WTC11 (cell line): ENCODE data around the gene IRF4. TPM values are rescaled to one million over a fixed set of nuclear protein-coding genes. Genes with fewer than 3 reads are reported as not detected.

ENCODE experiments used
- ATAC-seq: fragments of 200-7000 bp; cut with Tn5 transposase; 2 replicates; pipeline ENCODE4 v1.10.0; 2021; ENCODE audit warnings: mild to moderate bottlenecking, moderate library complexity
- CTCF ChIA-PET: fragments of 300-600 bp; sonication (Branson Sonifier 250); formaldehyde crosslinking; loops from one replicate; lab custom pipeline; 2021; ENCODE audit warnings: antibody characterized with exemption; lab: Charles Lee
- POLR2A ChIA-PET: fragments of 350-600 bp; sonication (Branson Sonifier 250); formaldehyde crosslinking; loops from one replicate; lab custom pipeline; 2021; ENCODE audit warnings: antibody characterized with exemption; lab: Charles Lee
- DNase-seq: peaks from one replicate; pipeline ENCODE4 v3.0.0; 2021; ENCODE audit warnings: low spot score
- H3K27ac Mint-ChIP-seq: 2 replicates; pipeline ENCODE4 v1.8.0; 2021; ENCODE audit warnings: mixed read lengths
- H3K27me3 Mint-ChIP-seq: 2 replicates; pipeline ENCODE4 v1.8.0; 2021; ENCODE audit warnings: low read depth, mild to moderate bottlenecking, moderate library complexity, mixed read lengths
- H3K36me3 Mint-ChIP-seq: 2 replicates; pipeline ENCODE4 v1.8.0; 2021; ENCODE audit warnings: mixed read lengths
- H3K4me1 Mint-ChIP-seq: 2 replicates; pipeline ENCODE4 v1.8.0; 2022; ENCODE audit warnings: mixed read lengths
- H3K4me3 Mint-ChIP-seq: 2 replicates; pipeline ENCODE4 v1.8.0; 2021; ENCODE audit warnings: mild to moderate bottlenecking, moderate library complexity, mixed read lengths
- H3K9me3 Mint-ChIP-seq: 2 replicates; pipeline ENCODE4 v1.8.0; 2021; ENCODE audit warnings: mixed read lengths
- ATF6 ChIP-seq: sonication (generic); formaldehyde crosslinking; IDR thresholded peaks from 2 replicates; pipeline ENCODE4 v1.8.1; 2023; ENCODE audit warnings: mild to moderate bottlenecking, missing genetic modification reagents
- CREM ChIP-seq: sonication (generic); formaldehyde crosslinking; IDR thresholded peaks from 2 replicates; pipeline ENCODE4 v1.8.1; 2022; ENCODE audit warnings: mild to moderate bottlenecking, missing genetic modification reagents, moderate library complexity
- E2F4 ChIP-seq: sonication (generic); formaldehyde crosslinking; IDR thresholded peaks from 2 replicates; pipeline ENCODE4 v1.8.1; 2022; ENCODE audit warnings: low read depth, mild to moderate bottlenecking, moderate library complexity, missing genetic modification reagents, borderline replicate concordance
- GRHL2 ChIP-seq: fragments of 250-450 bp; sonication (Bioruptor Pico); IDR thresholded peaks from 2 replicates; pipeline ENCODE4 v1.8.0; 2022; ENCODE audit warnings: mild to moderate bottlenecking, moderate library complexity; ENCODE audit not compliant: insufficient replicate concordance, severe bottlenecking
- IRF2 ChIP-seq: sonication (generic); formaldehyde crosslinking; IDR thresholded peaks from 2 replicates; pipeline ENCODE4 v1.8.0; 2022; ENCODE audit warnings: low read depth, missing genetic modification reagents, borderline replicate concordance
- JAZF1 ChIP-seq: fragments of 250-450 bp; sonication (Bioruptor Pico); IDR thresholded peaks from 2 replicates; pipeline ENCODE4 v1.9.0; 2021; ENCODE audit warnings: moderate library complexity, mild to moderate bottlenecking, inconsistent platforms
- MYBL2 ChIP-seq: sonication (generic); formaldehyde crosslinking; IDR thresholded peaks from 2 replicates; pipeline ENCODE4 v1.8.1; 2023; ENCODE audit warnings: mild to moderate bottlenecking, moderate library complexity, missing genetic modification reagents
- RORB ChIP-seq: fragments of 250-450 bp; sonication (Bioruptor Pico); IDR thresholded peaks from 2 replicates; pipeline ENCODE4 v1.9.0; 2021; ENCODE audit warnings: mild to moderate bottlenecking
- SOX15 ChIP-seq: fragments of 250-450 bp; sonication (Bioruptor Pico); IDR thresholded peaks from 2 replicates; pipeline ENCODE4 v1.9.0; 2021; ENCODE audit warnings: mild to moderate bottlenecking
- ZBTB43 ChIP-seq: sonication (generic); formaldehyde crosslinking; IDR thresholded peaks from 2 replicates; pipeline ENCODE4 v1.8.1; 2023; ENCODE audit warnings: mild to moderate bottlenecking, missing genetic modification reagents
- ZNF425 ChIP-seq: fragments of 250-450 bp; sonication (Bioruptor Pico); conservative IDR thresholded peaks from 2 replicates; pipeline ENCODE4 v1.9.0; 2021; ENCODE audit warnings: mild to moderate bottlenecking
- total RNA-seq: library from RNA; stranded (reverse); gene quantifications from 3 replicates; pipeline ENCODE4 v1.2.3, GENCODE V29; 2021
- TF ChIP-seq, protein P1 (sequence below): fragments of 250-450 bp; sonication (Bioruptor Pico); IDR thresholded peaks from 2 replicates; pipeline ENCODE4 v1.9.0; 2021; ENCODE audit warnings: mild to moderate bottlenecking
- TF ChIP-seq, protein P2 (sequence below): sonication (generic); formaldehyde crosslinking; IDR thresholded peaks from 2 replicates; pipeline ENCODE4 v1.8.0; 2022; ENCODE audit warnings: mild to moderate bottlenecking, missing genetic modification reagents
- TF ChIP-seq, protein P3 (sequence below): sonication (generic); formaldehyde crosslinking; IDR thresholded peaks from 2 replicates; pipeline ENCODE4 v1.8.0; 2023; ENCODE audit warnings: mild to moderate bottlenecking, missing genetic modification reagents

Gene IRF4
- total RNA-seq, 1 experiment from 2014 or later = 1.6 TPM

- TF ChIP-seq, protein P1, sequence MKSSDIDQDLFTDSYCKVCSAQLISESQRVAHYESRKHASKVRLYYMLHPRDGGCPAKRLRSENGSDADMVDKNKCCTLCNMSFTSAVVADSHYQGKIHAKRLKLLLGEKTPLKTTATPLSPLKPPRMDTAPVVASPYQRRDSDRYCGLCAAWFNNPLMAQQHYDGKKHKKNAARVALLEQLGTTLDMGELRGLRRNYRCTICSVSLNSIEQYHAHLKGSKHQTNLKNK = no peak
- TF ChIP-seq JAZF1 (CRISPR knock-in tag) (no peak), E2F4 (CRISPR knock-in tag) (no peak), ZNF425 (CRISPR knock-in tag) (no peak), ATF6 (CRISPR knock-in tag) (no peak), IRF2 (CRISPR knock-in tag) (no peak)
- TF ChIP-seq, protein P2, sequence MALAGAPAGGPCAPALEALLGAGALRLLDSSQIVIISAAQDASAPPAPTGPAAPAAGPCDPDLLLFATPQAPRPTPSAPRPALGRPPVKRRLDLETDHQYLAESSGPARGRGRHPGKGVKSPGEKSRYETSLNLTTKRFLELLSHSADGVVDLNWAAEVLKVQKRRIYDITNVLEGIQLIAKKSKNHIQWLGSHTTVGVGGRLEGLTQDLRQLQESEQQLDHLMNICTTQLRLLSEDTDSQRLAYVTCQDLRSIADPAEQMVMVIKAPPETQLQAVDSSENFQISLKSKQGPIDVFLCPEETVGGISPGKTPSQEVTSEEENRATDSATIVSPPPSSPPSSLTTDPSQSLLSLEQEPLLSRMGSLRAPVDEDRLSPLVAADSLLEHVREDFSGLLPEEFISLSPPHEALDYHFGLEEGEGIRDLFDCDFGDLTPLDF (CRISPR knock-in tag) = no peak
- TF ChIP-seq, protein P3, sequence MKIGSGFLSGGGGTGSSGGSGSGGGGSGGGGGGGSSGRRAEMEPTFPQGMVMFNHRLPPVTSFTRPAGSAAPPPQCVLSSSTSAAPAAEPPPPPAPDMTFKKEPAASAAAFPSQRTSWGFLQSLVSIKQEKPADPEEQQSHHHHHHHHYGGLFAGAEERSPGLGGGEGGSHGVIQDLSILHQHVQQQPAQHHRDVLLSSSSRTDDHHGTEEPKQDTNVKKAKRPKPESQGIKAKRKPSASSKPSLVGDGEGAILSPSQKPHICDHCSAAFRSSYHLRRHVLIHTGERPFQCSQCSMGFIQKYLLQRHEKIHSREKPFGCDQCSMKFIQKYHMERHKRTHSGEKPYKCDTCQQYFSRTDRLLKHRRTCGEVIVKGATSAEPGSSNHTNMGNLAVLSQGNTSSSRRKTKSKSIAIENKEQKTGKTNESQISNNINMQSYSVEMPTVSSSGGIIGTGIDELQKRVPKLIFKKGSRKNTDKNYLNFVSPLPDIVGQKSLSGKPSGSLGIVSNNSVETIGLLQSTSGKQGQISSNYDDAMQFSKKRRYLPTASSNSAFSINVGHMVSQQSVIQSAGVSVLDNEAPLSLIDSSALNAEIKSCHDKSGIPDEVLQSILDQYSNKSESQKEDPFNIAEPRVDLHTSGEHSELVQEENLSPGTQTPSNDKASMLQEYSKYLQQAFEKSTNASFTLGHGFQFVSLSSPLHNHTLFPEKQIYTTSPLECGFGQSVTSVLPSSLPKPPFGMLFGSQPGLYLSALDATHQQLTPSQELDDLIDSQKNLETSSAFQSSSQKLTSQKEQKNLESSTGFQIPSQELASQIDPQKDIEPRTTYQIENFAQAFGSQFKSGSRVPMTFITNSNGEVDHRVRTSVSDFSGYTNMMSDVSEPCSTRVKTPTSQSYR (CRISPR knock-in tag) = no peak
These were observed 7.1 kb downstream of the IRF4 start (continued) for GRCh38 chr6:398558-399078.

- POLR2A ChIA-PET = no interaction called here
- H3K36me3 Mint-ChIP-seq = no peaks in the 10 kb centered on the region
- CTCF ChIA-PET = interaction anchor here (0.6 to 1.2 kb wide), 3 partner anchors 9 to 284 kb away, joined by 3 to 9 read pairs (median 5); no protein-coding TSS in a partner anchor
- ATAC-seq (no peak), DNase-seq (no peak)
- H3K4me3 Mint-ChIP-seq = no peak overlapping the region
- TF ChIP-seq ZBTB43 (CRISPR knock-in tag) = no peak
- TF ChIP-seq RORB (CRISPR knock-in tag) = no peak
- no peak for TF ChIP-seq GRHL2
- no peak for TF ChIP-seq MYBL2 (CRISPR knock-in tag)
- no peak for TF ChIP-seq CREM
- TF ChIP-seq SOX15 (CRISPR knock-in tag) = no peak
- no peak overlapping the region for H3K27ac Mint-ChIP-seq
- H3K9me3 Mint-ChIP-seq = no peaks in the 10 kb centered on the region
- H3K27me3 Mint-ChIP-seq = peaks cover 14% of the 10 kb centered on the region
- H3K4me1 Mint-ChIP-seq = no peaks in the 10 kb centered on the region
These were observed 8.4 kb downstream of the IRF4 start for GRCh38 chr6:399785-400534.
